ENCODE data around the gene PPDPF.
"Not testable (repeated sequence)": the region's sequence is repeated elsewhere in the genome, so short reads cannot be mapped to it uniquely, and the experiment has no call there.

The PPDPF gene

GRCh38 chr20:63566395-63567135, 46.0 kb downstream of the PPDPF start:
- no peak for DNase-seq

GRCh38 chr20:63567136-63567385, 46.5 kb downstream of the PPDPF start:
- DNase-seq = no peak

DNA sequence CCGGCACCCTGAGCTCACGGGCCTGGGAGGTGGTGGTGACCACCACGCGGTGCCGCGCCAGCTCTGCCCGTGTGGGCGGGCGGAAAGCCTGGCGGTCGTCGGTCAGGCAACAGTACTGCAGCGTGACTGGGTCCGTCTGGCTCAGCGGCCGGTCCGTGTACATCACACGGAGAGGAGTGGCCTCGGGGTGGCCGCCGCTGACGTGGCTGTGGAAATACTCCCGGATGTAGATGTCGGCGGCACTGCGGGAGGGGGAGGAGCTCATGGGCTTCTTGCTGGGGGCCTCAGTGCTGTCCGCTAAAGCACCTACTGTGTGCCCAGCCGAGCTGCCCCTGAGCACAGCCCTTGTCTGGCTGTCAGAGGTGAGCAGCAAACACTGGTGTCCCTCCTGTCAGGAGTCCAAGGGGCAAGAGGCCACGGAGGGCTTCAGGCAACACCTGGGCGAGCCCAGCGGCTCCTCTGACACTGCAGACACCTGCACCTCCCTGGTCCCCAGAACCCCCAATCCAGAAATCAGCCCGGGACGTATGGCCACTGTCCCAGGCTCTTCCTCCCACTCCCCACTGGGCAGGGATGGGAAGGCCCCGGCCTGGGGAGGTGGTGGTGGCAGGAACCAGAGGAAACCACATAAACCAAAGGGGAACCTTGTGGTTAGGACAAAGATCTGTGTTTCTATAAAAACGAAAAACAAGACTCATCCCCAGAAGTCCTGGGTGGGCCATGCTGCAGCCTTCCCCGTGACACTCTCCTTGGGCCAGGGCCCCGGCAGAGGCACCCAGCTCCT, 47.0 kb downstream of the PPDPF start:
- DNase-seq = no peak

DNA sequence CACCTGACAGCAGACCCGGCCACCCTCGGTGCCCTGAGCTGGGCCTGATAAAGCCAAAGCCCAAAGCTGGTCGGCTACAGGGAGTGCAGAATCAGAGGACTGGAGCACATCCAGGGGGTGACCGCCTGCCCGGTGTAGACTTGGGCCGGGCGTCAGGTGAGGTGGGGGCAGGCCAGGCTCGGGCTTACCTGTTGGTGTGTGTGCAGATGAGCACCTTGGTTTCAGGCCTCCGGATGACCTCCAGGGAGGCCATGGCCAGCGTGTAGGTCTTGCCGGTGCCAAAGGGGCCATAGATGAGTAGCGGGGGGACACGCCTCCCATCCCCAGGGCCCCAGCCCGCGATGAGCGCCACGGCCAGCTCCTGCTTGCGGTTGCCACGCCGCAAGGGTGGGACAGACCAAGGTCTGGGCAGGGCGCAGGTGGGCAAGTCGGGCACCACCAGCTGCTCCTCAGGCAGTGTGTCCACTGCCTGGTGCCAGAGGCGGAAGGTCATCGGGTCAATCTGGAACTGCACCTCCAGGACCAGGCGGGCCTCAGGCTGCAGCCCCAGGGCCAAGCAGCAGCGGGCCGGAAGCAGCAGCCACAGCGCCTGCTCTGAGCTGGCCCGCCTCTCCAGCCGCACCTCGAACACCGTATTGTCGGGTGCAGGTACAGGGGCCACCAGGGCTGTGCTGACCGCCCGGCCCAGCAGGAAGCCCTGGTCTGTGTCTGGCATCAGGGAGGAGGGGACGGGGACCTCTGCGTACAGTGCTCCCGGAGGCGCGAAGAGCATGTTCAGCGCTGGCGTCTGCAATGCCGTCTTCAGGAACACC, 47.8 kb downstream of the PPDPF start:
- no peak for DNase-seq

DNA sequence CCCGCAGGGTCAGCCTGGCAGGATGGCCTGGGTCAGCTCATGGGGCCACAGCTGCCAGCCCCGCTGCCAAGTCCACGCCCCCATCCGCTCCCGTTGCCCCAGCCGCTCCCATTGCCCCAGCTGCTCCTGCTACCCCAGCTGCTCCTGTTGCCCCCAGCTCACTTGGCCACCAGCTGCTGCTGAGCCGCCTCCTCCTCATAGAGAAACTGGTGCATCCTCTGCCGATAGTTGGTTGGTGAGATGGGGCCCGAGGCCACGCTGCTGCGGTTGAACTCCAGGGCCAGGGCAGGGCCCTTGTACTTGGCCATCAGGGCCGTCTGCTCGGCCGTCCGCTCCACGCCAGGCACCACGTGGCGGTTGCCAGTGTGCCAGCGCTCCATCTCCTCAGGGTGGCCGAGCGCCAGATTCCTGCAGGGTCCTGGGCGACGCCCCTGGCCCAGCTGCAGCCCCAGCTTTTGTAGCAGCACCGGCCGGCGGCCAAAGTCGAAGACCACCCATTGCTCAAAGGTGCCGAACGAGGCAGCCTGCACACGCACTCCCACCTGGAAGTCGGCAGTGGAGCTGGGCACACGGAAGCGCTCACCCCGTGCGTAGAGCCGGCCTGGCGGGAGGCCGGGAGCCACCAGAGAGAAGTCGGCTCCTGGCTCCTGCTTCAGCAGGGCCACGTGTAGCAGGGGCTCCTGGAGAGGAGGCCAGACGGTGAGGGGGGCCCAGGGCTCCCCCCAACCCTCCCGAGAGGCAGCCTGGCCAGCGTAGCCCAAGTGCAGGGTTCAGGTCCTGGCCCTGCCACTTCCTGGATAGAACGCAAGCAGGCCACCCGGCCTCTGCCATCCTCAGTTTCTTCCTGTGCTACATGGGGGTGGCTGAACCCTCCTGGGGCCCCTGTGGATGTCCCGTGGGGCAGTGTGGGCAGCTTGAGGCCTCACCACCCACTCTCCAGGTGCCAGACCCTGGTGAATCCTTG, 48.7 kb downstream of the PPDPF start:
- DNase-seq = no peak

GRCh38 chr20:63570281-63571086, 49.9 kb downstream of the PPDPF start:
- DNase-seq = no peak

- not testable (repeated sequence) for DNase-seq
Observed at GRCh38 chr20:63571087-63571478, 50.5 kb downstream of the PPDPF start.
